Measurements from ENCODE around the gene ZBTB5.

ZBTB5 gene

DNA sequence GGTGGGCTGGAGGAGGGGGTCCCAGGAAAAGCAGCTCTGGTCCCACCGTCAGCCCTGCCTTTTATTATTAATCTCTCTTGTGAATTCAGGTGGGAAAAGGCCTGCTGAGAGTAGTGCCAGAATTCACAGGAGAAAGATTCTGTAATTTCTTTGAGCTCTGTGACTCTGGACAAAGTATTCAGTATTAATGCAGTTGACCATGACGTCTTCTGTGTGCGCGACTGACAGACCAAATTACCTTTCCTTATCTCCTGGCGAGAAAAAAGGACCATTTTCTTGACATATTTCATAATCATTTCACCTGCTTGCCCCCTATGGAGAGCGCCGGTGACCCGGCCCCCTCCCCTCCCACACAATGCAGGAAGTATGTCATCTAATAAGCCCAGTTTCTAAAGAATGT is 69.6 kb downstream of the ZBTB5 start:
- Histone ChIP-seq H3K27ac (ENCODE audit: low read length) (no peak overlapping the region), H3K9me3 (ENCODE audit: insufficient read depth, low read length, severe bottlenecking) (no peaks in the 10 kb centered on the region), H3K4me2 (ENCODE audit: insufficient read depth, low read length) (no peak overlapping the region), H4K20me1 (ENCODE audit: insufficient read depth, low read length) (no peaks in the 10 kb centered on the region), H3K9ac (ENCODE audit: low read depth, low read length) (no peak overlapping the region), H2AFZ (ENCODE audit: low read depth, low read length) (no peak overlapping the region), H3K27me3 (ENCODE audit: insufficient read depth, low read length, poor library complexity) (no peaks in the 10 kb centered on the region), H3K4me3 (ENCODE audit: low read depth in 1 of 2, low read length in 2 of 2) (no peak overlapping the region), H3K79me2 (ENCODE audit: insufficient read depth, low read length) (no peaks in the 10 kb centered on the region), H3K4me1 (ENCODE audit: insufficient read depth, low read length) (no peaks in the 10 kb centered on the region), H3K36me3 (ENCODE audit: insufficient read depth, low read length) (no peaks in the 10 kb centered on the region)
- DNase-seq = no peak
- TF ChIP-seq, protein P1, sequence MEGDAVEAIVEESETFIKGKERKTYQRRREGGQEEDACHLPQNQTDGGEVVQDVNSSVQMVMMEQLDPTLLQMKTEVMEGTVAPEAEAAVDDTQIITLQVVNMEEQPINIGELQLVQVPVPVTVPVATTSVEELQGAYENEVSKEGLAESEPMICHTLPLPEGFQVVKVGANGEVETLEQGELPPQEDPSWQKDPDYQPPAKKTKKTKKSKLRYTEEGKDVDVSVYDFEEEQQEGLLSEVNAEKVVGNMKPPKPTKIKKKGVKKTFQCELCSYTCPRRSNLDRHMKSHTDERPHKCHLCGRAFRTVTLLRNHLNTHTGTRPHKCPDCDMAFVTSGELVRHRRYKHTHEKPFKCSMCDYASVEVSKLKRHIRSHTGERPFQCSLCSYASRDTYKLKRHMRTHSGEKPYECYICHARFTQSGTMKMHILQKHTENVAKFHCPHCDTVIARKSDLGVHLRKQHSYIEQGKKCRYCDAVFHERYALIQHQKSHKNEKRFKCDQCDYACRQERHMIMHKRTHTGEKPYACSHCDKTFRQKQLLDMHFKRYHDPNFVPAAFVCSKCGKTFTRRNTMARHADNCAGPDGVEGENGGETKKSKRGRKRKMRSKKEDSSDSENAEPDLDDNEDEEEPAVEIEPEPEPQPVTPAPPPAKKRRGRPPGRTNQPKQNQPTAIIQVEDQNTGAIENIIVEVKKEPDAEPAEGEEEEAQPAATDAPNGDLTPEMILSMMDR (IDR thresholded peaks at IDR 0.05; ENCODE audit: borderline replicate concordance, extremely low read depth, low read length, poor library complexity, severe bottlenecking) = no peak
- TF ChIP-seq EZH2 (IDR thresholded peaks at IDR 0.05; ENCODE audit: borderline replicate concordance, low read depth, low read length, severe bottlenecking) = no peak
- no peak for ATAC-seq (ENCODE audit: insufficient read depth, low read depth)

DNA sequence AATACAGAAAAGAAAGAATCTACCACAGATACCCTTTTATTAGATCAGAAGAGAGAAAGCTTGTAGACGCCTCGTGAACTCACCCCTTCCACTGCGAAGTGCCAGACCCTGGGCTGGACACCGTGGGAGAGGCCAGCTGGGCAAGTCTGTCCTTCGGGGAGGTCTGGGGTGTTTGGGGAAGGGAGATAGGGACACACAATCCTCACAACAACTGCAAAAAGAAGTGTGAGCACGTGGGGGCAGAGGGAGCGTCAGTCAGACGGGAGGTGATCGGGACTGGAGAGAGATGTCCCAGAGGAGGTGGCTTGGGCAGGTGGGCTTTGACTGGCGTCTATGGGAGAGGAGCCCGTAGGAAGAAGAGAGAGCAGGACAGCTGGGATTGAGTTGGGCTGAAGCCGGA is 70.0 kb downstream of the ZBTB5 start:
- Histone ChIP-seq H3K36me3 (ENCODE audit: insufficient read depth, low read length) (no peaks in the 10 kb centered on the region), H4K20me1 (ENCODE audit: insufficient read depth, low read length) (no peaks in the 10 kb centered on the region), H3K4me3 (ENCODE audit: low read depth in 1 of 2, low read length in 2 of 2) (no peak overlapping the region), H3K27ac (ENCODE audit: low read length) (no peak overlapping the region), H3K27me3 (ENCODE audit: insufficient read depth, low read length, poor library complexity) (no peaks in the 10 kb centered on the region), H3K9me3 (ENCODE audit: insufficient read depth, low read length, severe bottlenecking) (no peaks in the 10 kb centered on the region), H3K9ac (ENCODE audit: low read depth, low read length) (no peak overlapping the region), H2AFZ (ENCODE audit: low read depth, low read length) (no peak overlapping the region), H3K4me1 (ENCODE audit: insufficient read depth, low read length) (no peaks in the 10 kb centered on the region), H3K79me2 (ENCODE audit: insufficient read depth, low read length) (no peaks in the 10 kb centered on the region), H3K4me2 (ENCODE audit: insufficient read depth, low read length) (no peak overlapping the region)
- DNase-seq (no peak), ATAC-seq (ENCODE audit: insufficient read depth, low read depth) (no peak)
- TF ChIP-seq EZH2 (IDR thresholded peaks at IDR 0.05; ENCODE audit: borderline replicate concordance, low read depth, low read length, severe bottlenecking) = no peak
- TF ChIP-seq, protein P1 (IDR thresholded peaks at IDR 0.05; ENCODE audit: borderline replicate concordance, extremely low read depth, low read length, poor library complexity, severe bottlenecking) = no peak

DNA sequence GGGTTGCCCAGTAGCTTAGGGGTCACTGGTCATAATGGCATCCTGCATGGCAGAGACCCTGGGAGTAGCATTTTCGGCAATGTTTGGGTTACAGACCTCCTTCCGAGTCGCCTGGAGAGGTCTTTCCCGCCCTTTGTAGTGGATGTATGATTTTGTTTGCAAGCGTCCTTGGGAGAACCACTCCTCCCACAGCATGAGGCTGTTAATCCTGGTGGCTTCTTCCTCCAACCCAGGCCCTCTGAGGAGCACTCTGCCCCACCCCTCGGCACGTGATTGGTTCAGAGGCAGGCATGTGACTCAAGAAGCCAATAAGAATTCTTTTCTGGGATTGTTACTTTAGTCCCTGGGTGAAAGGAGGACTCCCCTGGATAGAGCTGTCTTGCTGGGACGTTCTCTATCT is 73.0 kb downstream of the ZBTB5 start:
- Histone ChIP-seq H3K27me3 (ENCODE audit: insufficient read depth, low read length, poor library complexity) (no peaks in the 10 kb centered on the region), H3K36me3 (ENCODE audit: insufficient read depth, low read length) (no peaks in the 10 kb centered on the region), H4K20me1 (ENCODE audit: insufficient read depth, low read length) (no peaks in the 10 kb centered on the region), H3K79me2 (ENCODE audit: insufficient read depth, low read length) (no peaks in the 10 kb centered on the region), H3K27ac (ENCODE audit: low read length) (no peak overlapping the region), H3K9ac (ENCODE audit: low read depth, low read length) (no peak overlapping the region), H3K4me1 (ENCODE audit: insufficient read depth, low read length) (no peaks in the 10 kb centered on the region), H3K4me2 (ENCODE audit: insufficient read depth, low read length) (no peak overlapping the region), H3K4me3 (ENCODE audit: low read depth in 1 of 2, low read length in 2 of 2) (no peak overlapping the region), H2AFZ (ENCODE audit: low read depth, low read length) (no peak overlapping the region), H3K9me3 (ENCODE audit: insufficient read depth, low read length, severe bottlenecking) (no peaks in the 10 kb centered on the region)
- ATAC-seq (ENCODE audit: insufficient read depth, low read depth) (no peak), DNase-seq (no peak)
- TF ChIP-seq, protein P1 (IDR thresholded peaks at IDR 0.05; ENCODE audit: borderline replicate concordance, extremely low read depth, low read length, poor library complexity, severe bottlenecking) = no peak
- no peak for TF ChIP-seq EZH2 (IDR thresholded peaks at IDR 0.05; ENCODE audit: borderline replicate concordance, low read depth, low read length, severe bottlenecking)

DNA sequence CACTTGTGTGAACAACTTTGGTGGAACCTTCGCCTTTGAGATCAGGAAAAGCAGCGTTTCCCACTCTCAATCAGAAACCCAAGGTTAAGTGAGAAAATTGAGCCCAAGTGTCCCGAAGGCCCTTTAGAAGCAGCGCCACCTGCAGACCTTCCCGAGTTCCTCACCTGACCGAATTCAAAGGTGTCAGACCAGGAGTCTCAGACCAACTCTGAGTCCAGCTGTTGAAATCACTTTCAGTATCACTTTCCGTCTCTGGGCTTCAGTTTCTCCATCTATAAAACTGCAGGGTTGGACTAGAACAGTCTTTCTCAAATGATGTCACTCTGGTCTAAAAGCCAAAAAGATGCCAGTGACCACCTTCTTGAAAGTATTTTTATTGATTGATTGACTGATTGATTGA is 74.5 kb downstream of the ZBTB5 start:
- no peaks in the 10 kb centered on the region for H3K79me2 ChIP-seq (ENCODE audit: insufficient read depth, low read length)
- no peak for ATAC-seq (ENCODE audit: insufficient read depth, low read depth)
- H3K9ac ChIP-seq (ENCODE audit: low read depth, low read length) = no peak overlapping the region
- no peak overlapping the region for H2AFZ ChIP-seq (ENCODE audit: low read depth, low read length)
- H3K9me3 ChIP-seq (ENCODE audit: insufficient read depth, low read length, severe bottlenecking) = no peaks in the 10 kb centered on the region
- H3K27ac ChIP-seq (ENCODE audit: low read length) = no peak overlapping the region
- TF ChIP-seq EZH2 (IDR thresholded peaks at IDR 0.05; ENCODE audit: borderline replicate concordance, low read depth, low read length, severe bottlenecking) = no peak
- TF ChIP-seq, protein P1 (IDR thresholded peaks at IDR 0.05; ENCODE audit: borderline replicate concordance, extremely low read depth, low read length, poor library complexity, severe bottlenecking) = peak; percentile 33
- H3K27me3 ChIP-seq (ENCODE audit: insufficient read depth, low read length, poor library complexity) = no peaks in the 10 kb centered on the region
- no peaks in the 10 kb centered on the region for H3K36me3 ChIP-seq (ENCODE audit: insufficient read depth, low read length)
- H4K20me1 ChIP-seq (ENCODE audit: insufficient read depth, low read length) = no peaks in the 10 kb centered on the region
- no peak for DNase-seq
- H3K4me2 ChIP-seq (ENCODE audit: insufficient read depth, low read length) = no peak overlapping the region
- H3K4me1 ChIP-seq (ENCODE audit: insufficient read depth, low read length) = no peaks in the 10 kb centered on the region
- no peak overlapping the region for H3K4me3 ChIP-seq (ENCODE audit: low read depth in 1 of 2, low read length in 2 of 2)

All from DND-41 (cell line).